Non-pigmented ciliary epithelial cell (primary cell): ENCODE data around the gene MAP3K4.

Source experiments
- DNase-seq: peaks from one replicate; pipeline ENCODE4 v3.0.0-alpha.2; 2010; ENCODE audit warnings: low read depth

Gene MAP3K4

DNA sequence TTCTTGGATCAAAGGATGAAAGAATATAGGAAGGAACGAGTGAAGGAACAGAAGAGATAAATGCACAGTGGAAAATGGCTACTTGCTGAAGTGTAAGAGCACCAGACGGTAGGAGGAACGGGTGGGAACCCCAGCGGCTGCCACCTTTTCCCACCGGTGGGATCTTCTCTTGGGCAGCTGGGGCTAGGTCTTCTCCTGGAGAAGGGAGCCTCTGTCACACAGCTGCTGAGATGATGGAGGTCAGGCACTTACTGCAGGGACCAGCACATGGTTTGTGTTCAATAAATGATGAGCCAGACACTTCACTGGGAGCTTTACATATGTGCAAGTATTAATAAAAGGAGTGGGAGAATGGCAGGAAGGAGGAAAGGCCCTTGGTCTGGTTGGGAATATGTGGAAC is 158.6 kb downstream of the MAP3K4 start:
- no peak for DNase-seq

DNA sequence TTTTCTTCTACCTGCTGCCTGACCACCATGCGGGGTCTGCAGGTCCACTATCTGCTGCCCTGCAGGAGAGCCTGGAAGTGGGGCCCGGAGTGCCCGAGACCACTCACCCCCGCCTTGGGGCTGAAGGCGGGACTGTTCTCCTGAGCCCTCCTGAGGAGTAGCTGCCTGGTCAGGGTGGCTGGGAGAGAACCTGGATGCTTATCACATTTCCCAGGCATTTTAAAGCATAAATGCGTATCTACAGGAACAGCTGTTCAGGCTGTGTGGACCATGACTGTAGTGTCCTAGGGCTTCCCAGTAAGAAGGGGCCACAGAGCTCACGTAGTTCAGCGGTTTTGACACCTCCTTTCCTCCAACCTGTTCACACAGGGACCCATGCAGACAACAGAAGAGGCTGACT is 159.0 kb downstream of the MAP3K4 start:
- no peak for DNase-seq

DNA sequence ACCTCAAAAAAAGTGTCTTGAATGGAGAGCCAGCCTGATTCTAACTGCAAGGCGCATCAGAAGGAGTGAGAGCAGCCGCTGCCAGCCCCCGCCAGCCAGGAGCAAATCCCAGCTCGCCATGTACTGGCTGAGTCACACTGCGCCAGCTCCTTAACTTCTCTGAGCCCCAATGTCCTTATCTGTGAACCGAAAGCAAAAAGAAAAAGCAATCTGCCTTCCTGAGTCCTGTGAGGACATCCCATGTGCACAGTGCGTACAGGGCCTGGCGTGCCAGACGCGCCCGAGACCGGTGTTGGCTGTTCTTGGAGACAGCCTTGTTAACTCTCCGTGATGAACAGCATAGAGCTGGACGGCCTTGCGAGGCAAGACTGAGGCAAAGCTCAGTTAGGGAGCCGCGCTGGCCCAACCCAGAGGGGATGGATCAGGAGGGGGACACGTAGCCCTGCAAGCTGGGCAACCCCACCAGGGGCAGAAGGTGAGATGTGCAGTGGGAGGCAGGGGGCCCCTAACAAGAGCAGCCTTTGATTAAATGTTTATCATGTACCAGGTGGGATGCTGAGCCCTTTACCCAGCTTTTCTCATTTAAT is 159.6 kb downstream of the MAP3K4 start:
- no peak for DNase-seq

DNA sequence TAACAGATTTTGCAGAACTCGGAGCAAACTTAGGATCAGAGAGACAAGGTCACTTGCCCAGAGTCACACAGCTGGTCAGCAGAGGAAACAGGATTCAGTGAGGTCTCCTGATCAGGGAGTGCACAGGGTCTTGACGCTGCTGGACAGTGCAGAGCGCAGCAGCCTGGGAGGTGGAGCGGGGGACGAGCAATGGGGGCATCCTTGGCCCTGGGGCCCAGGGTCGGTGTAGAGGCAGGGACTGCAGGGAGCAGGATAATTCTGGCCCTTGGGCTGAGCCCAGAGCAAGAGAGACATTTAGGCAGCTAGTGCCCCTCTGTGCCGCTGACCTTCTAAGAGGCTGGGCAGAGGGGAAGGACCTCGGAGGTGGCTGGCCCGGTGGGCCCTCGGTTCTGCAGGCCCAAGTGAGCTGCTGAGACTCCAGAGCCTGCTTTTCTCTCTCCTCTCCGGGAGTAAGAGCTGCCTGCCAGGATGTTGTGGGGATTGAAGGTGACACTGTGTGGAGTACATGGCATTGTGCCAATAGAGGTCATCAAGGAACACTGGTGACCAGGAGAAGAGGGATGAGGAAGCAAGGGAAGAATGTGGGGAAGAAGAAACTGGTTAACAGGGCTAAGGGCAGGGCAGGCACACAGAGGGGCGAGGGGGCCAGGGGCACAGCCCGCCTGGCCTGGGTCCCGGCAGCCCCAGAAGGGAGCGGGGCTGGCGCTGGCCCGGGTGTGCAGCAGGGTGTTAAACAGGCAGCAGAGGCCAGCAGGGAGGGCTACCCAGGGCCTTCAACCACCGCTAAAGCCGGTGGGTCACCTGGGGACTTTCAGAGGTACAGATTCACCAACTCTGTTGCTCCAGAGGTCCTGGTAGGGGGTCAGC is 160.3 kb downstream of the MAP3K4 start:
- DNase-seq: no peak

DNA sequence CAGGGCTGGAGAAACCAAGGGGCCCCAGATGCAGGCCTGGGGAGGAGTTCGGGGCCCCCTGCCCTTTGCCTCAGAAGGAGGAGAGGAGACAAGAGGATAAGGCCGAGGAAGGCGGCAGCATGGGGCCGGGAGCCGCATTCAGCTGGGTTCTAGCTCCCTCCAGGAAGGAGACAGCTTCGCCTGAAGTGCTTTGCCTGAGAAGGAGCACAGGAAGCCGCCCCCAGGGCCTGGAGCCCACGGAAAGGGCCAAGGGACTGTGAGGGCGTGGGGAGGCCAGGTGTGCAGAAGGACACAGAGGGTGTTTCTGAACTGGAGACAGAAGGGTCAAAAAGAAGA is 160.9 kb downstream of the MAP3K4 start:
- no peak for DNase-seq

DNA sequence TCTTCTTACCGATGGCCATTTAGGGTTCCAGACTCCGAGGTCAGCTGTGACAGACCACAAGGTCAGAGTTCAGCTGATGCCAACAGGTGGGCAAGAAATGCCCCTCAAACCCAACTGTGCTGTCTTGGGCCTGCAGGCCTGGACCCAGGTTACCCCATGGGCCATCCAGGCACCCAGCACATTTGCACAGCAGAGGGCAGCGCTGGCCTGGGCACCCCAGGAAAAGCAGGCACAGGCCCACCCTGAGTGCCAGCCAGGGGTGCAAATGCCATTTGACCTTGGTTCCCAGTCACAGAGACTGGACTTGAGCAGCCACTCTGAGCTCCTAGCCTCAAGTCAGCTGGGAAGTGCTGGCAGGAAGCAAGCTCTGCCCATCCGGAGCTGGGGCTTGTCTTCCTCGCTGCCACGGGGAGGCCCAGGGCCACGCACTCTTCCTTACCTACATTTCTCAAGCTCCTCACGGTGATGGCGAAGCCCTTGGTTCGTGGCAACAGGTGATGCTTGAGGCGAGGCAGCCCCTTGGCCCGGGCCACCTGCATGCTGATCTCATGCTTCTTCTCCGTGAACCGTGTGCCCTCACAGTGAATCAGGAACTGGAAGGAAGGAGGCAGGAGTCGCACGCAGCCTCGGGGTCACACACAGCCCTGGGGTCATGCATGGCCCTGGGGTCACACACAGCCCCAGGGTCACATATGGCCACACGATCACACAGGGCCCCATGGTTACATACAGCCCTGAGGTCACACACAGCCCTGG is 161.5 kb downstream of the MAP3K4 start:
- no peak for DNase-seq

DNA sequence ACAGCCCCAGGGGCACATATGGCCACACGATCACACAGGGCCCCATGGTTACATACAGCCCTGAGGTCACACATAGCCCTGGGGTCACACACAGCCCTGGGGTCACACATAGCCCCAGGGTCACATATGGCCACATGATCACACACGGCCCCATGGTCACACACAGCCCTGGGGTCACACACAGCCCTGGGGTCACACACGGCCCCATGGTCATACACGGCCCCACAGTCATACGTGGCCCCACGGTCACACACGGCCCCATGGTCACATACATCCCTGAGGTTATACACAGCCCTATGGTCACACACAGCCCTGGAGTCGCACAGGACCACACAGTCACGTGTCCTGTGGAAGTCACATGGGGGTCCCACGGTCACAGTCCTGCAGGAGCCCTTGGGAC is 162.2 kb downstream of the MAP3K4 start:
- DNase-seq: no peak

DNA sequence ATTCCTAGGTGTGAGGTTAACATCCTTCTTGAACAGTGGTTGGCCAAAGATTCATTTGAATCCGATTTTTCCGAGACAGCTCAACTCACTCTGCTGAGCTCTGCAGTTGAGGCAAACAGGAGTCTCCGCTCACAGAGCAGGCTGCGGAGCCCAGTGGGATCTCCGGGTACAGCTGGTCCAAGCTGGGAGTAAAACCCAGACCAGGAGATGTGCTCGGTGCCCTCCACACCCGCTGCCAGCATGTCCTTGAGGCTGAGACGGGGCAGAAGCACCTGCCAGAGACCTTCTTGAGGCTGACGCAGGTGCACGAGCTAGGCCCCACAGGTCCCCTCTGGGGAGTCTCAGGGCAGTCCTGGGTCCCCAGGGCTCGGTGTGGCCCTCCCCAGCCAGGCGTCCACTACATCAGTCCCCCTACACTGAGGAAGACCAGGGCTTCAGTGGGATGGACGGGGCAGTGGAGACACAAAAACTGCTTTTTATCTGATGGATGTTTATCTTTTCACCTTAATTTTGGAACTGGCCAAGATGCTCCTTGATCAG is 163.3 kb downstream of the MAP3K4 start:
- no peak for DNase-seq

DNA sequence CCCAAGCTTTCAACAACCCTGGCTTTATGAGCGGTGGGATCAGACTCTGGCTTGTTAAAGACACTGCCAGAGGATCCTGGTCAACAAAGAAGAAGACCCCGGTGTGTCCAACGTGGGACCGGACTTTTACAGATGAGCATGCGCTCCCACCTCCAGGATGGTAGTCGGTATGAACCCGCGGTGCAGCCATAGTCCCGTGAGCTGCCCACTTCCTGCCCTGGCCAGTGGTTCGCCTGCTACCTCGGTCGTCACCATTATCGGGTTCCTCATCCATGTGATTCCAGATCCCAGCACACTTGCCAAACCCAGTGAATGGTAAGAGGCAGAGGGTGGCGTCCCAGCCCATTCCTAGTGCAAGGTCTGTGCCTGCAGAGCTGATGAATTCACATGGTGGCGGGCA is 169.6 kb downstream of the MAP3K4 start:
- DNase-seq: no peak

DNA sequence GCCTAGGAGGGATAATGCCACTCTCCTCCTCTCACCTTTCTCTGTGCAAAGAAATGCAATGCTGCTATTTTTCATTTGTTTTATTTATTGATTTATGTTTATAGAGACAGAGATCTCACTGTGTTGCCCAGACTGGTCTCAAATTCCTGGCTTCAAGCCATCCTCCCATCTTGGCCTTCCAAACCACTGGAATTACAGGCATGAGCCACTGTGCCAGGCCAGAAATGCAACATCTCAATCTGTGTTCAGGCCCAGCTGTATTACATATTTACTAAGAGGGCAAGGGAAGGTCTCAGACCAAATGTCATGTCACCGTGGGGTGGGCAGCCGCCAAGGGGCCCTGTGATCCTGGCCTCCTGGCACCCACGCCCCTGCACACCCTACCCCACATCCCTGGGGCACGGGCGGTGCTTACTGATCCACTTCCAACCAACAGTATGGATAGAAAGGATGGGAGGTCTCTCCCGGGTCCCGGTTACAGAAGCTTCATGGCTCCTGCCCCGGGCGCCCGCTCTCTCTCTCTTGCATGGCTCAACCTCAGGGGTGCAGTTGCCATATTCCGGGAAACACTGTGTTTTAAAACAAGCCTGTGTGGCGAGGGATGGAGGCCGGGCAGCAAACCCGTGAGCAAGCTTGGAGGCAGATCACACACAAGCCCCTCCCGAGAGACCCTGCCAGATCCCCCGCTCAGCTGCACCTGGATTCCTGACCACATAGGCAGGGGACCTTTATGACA is 170.5 kb downstream of the MAP3K4 start:
- DNase-seq: no peak

DNA sequence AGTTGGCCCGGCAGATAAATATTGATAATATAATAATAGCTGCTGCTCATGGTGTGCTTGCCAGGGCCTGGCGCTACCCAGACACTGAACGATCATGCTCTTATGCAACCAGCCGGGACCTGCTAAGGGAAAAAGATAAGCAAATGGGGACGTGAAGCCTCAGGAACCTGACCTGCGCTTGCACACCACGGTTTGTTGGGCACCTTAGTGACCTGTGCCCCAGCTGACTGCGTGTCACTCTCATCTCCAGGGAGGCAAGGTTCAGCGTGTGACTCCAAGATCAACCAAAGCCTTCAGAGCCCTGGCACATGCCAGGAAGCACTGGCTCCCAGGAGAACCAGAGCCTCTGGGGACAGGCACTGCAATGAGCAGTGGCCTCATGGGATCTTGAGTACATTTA is 171.2 kb downstream of the MAP3K4 start:
- DNase-seq: no peak

DNA sequence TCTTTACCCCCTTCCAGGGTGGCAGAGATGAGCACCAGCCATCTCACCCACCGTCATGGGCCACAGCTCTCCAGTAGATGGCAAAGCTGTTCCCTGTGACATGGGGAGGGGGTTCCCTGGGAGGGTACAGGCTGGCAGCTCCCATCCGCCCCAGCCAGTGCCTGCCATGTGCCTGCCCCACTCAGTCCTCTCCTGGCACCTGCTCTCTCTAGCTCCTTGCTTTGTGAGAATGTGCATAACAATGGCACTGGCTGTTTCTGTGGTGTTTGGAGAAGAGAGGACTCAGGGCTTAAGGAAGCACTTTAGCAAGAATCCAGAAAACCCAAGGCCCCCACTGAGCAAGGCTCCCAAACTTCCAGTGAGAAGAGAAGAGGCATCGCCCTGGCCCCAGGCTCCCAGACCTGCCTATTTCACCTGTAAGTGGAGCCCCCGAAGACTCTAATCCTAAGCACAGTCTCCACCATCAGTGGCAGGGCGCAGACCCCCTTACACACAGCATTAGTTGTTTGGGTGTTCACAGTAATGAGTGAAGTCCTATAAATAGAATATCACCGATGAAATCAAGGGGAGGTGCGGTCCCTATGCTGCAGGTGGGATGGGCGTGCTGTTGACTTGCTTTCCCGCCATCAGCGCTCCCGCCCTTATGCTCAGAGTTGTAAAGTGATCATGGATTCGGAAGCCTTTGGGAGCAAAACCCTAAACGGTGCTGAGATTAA is 172.1 kb downstream of the MAP3K4 start:
- no peak for DNase-seq

DNA sequence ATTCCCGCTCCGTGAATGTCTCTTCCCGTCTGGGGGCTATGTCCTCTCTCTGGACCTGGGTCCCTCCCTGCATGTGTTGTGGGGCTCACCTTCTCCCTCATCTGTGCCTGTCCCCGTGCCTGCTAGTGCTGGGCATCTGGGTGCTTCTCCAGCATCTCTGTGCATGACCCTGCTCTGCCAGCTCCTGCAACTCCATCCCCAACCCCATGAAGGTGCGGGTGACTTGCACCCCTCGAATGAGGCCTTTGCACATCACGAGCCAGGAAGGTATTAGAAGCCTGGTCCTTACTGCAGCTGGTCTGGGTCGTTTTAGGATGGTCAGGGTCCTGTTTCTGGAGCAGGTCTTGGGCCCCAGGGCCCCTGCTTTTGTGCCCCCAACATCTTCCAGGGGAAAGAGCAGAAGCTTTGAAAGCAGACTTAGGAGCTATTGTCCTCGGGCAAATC is 172.6 kb downstream of the MAP3K4 start:
- DNase-seq: no peak

DNA sequence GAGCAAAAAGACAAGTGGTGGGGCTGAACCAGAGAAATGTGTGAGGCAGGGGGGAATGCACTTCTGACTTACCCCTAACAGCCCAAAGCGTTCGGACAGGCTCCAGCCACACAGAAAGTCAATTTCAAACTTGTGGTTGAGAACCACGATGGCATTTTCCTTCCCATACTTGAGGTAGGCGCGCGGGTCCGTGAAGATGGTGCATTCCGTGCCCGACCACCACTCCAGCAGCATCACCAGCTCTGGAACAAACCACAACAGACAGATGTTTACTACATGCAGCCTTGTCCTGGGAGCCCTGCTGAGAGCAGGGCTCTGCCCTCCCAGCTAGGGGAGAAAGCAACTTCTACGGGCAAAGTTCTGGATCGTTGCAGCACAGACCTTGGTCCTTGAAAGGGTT is 174.6 kb downstream of the MAP3K4 start:
- no peak for DNase-seq

DNA sequence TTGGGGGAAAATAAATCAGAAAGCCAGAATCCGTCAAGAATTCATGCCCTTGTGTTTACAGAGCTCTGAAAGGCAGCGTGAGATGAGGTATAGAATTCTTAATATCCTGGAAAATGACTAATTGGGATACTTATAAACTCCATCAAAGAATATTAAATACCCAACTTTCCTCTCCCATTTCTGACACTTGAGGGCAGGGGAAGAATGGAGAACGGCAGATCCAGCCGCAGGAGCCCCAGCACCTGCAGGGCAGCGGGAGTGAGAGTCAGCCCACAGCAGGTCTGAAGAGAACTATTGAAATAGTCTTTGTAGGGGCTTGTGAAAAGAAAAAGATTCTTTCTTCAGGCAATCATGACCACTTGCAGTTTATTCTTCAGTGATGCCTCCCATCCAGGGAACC is 175.1 kb downstream of the MAP3K4 start:
- no peak for DNase-seq
